Activated CD4-positive, alpha-beta T cell treated with anti-CD3 and anti-CD28 coated beads for 4 hours (primary cell): ENCODE measurements around the gene GALNT9.
"Not testable (repeated sequence)": the region's sequence is repeated elsewhere in the genome, so short reads cannot be mapped to it uniquely, and the experiment has no call there.

ENCODE experiments used
- DNase-seq, 2 donors: peaks; one replicate each; pipeline ENCODE4 v3.0.0-alpha.2; 2020

The GALNT9 gene

DNA sequence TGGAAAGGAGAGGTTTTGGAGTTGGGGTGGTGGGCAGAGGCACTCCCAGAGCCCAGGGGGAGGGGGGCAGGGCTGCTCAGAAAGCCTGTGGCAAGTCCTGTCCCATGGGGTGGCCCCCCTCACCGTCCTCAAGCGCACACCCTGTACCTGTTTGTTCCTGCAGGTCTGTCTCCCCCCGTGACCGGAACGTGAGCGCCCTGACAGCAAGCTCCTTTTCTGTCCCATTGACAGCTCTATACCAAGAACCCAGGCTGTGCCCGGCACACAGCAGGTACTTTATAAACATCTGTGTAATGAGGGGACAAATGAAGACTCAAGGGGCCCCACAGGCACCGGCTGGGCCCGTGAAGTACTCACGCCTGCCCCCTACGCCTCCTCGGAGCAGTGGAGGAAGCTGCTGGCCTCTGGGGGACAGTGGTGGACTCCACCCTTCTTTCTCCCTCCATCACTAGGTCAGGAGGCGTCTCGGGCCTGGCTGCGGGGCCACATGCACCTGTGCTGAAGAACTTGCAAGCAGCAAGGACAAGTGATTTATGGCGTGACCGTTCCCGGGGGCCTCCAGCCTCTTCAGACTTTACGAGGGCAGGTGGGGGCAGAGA lies 65.8 kb downstream of the GALNT9 start:
- no peak for DNase-seq

DNA sequence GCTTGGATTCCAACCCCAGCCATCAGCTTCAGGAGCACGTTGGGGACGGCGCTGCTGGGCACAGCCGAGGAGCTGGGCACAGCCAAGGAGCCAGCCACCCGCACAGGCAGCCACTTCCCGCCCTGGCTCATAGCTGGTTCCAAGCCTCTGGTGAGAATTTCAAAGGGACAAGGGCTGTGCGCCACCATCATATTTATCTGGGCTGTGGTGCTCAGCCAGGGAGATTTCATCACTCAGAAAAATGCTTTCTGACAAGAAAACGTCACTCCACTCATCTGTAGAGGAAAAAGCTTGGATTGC lies 66.4 kb downstream of the GALNT9 start:
- no peak for DNase-seq

DNA sequence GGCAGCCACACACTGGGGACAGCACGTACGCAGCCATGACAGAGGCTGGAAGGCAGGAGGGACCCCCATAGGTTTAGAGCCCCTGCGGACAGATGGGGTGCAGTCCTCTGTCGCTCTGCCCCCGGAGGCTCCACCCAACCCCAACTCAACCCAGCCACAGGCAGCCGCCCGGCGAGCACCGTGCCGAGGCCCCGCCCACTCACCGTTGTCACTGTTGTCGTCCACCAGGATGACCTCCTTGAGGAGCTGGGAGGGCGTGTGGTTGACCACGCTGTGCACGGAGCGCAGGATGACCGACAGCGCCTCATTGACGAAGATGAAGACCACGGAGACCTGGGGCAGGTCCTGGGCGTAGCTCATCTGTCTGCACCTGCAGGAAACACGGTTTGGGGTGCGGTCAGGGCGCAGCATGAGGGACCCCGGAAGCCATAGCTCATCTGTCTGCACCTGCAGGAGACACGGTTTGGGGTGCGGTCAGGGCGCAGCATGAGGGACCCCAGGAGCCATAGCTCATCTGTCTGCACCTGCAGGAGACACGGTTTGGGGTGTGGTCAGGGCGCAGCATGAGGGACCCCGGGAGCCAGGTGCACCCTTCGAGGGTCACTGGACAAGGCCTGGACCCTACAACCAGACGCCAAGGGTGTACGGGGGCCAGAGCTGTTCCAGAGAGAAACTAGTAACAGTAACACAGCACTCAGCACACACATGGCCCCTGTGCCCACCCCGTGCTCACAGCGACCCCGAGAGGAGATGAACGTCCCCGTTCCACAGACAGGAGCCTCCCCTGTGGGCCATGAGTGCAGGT lies 66.9 kb downstream of the GALNT9 start:
- no peak for DNase-seq

DNA sequence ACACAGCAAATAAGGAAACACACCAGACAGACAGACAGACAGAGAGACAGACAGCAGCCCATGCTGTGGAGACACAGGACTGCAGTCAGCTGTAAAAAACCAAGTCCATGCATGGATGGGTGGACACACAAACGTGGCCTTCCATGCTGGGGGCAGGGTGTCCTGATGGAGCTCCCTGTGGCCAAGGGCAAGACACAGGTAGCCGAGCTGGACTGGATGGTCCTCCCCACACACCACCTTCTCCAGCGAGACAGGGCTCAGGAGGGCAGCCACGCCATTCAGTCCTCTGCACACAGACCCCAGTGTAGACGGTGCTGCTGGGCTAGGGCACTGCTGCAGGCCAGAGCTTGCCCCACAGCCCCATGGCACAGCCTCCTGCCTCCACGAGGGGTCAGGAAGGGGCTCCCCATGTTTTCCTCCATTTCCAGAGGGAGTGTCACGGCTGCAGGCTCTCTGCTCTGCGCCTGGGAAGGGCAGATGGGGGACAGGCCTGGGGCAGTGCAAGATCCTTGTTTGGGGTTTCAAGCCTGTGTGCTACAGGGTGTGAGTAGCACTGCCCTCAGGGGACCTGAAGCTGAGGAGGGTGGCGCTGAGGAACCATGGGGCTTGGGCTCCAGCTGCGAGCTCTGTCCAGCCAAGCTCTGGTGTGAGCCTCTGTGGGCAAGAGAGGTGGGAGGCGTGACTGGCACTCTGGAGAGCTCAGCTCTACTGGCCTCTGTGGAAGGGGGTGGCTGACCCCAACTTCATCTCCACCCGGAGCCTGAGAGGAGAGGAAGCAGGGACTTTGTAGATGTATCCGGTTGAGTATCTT lies 67.9 kb downstream of the GALNT9 start:
- DNase-seq, result no peak

DNA sequence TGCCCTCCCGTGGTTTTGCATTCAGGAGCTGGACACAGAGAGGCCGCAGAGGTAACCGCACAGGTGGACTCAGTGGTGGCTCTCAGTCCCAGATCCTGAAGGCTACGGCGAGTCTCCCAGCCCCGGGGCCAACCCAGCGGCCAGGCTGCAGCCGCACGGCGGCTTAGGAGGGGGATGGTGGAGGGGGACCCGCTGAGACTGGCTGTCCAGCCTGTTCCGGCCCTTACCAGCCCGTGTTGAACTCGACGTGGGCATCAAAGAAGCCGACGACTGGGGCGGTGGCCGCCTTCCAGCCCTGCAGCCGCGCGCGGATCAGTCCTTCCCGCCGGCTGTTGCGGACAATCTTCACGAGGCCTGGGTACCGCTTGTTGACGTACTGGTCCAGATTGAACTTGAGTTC lies 68.7 kb downstream of the GALNT9 start:
- no peak for DNase-seq

DNA sequence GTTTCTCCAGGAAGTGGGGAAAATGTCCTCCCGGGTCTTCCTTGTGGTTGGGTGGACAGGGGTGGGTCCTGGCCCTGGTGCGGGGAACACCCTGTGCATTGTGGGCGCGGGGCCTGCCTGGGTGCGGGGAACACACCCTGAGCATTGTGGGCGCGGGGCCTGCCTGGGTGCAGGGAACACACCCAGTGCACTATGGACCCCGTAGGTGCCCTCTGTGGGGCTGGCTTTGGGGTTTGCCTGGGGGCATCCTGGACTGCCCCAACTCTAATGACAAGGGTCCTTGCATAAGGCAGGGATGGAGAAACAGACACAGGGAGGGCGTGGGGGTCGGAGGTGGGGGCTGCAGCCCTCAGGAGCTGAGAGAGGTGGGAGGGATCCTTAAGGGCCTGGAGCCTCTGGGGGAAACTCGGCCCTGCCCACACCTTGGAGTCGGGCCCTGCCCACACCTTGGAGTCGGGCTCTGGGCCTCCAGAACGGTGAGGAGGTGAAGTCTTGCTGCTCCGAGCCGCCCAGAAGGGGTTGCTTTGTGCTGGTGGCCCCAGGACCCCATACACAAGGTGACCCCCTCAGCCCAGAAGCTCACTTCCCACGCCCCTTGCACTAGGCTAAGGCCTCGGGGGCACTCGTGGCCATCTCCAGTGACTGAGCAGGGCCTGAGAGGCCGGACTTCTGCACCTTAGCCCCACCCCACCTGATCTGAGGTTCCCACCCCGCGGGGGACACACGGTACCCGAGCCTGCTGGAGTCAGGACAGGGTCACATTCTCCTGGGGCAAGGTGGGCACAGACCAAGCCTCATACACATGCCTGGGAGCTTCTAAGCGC lies 69.3 kb downstream of the GALNT9 start:
- no peak for DNase-seq

DNA sequence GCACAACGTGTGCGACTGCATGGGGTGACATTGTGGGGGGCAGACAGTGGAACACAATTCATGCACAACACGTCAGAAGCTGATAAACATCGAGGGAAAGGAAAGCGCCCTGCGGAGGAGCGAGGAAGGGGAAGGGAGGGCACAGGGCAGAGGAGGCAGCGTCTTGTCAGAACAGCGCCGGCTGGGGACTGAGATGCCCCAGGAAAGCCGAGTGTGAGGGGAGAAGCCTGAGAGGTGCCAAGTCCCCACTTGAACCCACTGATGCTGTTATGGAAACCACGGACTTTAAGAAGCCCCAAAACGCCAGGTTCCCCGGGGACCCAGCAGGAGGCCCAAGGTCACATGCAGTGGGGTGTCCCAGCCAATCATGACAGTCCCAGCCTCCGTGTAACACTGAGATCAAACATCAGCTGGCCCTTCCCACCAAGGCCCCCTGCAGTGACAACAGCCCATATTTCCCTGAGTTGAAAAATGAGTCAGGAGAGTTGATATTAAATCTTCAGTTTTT lies 70.0 kb downstream of the GALNT9 start:
- no peak for DNase-seq

DNA sequence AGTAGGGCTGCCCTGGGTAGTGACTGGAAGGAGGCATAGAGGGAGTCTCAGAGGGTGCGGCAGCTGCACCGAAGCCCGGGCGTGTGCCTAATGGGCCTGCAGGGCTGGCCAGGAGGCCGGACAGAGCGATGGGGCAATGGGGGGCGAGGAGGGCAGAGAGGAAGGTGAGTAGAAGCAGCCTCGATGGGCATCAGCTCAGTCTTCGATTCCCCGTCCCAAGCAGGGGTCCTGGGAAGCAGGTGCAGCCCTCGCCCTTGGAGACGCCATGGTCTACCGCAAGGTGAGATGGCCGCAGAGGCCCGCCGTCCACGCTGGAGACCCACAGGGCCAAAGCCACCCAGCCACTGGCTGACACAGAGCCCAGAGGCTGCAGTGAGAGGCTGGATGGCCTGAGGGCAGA lies 70.8 kb downstream of the GALNT9 start:
- no peak for DNase-seq

DNA sequence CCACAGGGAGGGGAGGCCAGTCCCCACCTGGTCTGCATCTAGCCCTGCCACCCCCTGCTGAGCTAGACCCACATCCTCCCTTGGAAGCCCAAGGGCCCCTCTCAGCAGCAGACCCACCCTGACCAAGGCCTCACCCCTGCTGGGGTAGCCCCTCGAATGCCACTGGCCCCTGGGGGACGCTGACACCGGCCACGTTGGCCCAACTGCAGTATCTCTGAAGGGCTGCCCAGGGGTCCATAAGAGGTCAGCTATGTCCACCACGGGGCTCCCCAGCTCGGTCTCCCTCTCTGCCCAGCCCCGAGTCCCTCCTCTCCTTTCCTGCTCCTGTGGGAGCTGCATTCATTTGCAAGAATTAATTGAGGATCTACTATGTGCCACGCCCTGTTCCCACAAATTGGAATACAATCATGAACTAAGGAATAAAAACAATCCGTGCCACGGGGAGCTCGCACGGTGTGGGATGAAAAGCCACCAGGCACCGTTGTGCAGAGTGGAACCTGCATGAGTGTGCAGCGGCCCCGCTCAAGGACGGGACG lies 71.4 kb downstream of the GALNT9 start:
- DNase-seq, result no peak

DNA sequence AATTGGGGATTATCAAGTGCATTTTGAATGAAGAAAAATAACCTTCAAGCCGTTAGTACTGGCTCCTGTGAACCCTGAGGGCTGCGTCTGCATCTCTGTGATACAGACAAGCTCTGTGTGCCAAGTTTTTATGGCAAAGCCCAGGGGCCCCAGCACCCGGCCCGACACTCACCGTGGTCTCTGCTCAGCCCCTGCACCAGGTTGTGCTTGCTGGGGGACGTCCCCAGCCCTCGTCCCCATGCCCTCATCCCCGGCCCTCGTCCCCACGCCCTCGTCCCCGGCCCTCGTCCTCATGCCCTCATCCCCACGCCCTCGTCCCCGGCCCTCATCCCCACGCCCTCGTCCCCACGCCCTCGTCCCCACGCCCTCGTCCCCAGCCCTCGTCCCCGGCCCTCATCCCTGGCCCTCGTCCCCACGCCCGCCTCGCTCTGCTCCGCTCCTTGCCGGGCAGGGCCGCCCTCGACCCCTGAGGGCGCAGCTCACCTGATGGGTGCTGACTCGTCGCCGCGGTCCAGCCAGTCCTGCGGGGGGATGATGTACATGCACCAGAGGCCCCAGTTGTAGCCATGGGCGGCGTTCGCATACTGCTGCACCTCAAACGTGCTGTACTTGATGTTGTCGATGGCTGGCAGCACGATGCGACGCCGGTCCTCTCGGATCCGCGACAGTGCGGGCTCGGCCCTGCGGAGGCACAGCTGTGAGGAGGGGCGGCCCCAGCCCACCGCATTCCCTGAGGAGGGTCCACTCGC lies 72.0 kb downstream of the GALNT9 start:
- no peak for DNase-seq

DNA sequence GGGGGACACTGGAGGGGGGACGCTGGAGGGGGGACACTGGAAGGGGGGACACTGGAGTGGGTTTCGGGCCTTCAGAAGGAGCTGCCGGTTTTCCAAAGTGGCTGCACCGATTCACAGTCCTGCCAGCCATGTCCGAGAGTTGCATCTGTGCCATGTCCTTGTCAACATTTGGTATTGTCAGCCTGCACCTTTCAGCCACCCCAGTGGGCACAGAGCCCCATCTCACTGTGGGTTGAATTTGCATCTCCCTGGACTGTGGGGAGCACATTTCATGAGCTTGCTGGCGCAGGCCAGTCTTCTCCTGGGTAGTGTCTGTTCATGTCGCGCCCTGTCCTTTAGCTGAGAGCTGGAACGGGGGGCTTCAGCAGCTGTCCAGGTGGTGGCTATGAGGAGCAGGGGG lies 72.7 kb downstream of the GALNT9 start:
- no peak for DNase-seq

DNA sequence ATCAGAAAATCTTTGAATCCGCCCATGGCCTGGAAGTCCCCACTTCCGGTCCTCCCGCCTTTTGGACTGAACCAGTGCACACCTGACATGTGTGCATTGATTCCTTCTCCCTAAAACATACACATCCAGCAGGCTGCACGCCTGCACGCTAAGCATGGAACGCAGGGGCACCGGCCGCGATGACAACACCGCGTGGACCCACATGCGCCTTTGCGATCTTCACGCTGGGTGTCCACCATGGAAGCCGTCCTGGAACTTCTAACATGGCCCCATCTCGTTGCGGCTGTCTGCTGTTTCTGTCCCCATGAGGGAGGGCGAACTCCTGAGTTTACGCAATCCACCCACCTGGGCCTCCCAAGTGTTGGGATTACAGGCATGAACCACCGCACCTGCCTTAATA lies 73.7 kb downstream of the GALNT9 start:
- no peak for DNase-seq

DNA sequence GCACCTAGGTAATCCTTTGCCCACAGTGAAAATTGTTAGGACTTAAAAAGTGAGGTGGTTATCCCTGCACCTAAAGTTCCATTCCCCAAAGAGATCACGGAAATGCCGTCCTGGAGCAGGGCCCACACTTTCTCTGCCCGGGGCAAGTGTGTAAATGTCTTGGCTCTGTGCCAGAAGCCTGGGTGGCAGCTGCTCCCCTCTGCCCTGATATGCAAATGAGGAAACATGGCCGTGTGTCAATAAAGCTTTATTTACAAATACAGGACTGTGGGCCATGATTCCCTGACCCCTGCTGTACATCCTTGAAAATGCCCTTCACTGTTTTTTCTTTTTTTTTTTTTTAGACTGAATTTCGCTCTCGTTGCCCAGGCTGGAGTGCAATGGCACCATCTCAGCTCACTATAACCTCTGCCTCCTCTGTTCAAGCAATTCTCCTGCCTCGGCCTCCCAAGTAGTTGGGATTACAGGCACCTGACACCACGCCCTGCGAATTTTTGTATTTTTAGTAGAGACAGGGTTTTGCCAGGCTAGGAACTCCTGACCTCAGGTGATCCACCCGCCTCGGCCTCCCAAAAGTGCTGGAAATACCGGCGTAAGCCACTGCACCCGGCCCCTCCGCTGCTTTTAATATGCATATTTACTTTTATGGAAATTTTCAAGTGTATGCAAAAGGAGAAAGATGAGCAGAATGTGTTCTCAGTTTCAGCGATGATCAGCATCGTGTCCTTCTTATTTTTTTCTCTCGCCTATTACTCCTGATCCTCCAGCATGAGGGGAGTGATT lies 75.5 kb downstream of the GALNT9 start:
- DNase-seq, result no peak

DNA sequence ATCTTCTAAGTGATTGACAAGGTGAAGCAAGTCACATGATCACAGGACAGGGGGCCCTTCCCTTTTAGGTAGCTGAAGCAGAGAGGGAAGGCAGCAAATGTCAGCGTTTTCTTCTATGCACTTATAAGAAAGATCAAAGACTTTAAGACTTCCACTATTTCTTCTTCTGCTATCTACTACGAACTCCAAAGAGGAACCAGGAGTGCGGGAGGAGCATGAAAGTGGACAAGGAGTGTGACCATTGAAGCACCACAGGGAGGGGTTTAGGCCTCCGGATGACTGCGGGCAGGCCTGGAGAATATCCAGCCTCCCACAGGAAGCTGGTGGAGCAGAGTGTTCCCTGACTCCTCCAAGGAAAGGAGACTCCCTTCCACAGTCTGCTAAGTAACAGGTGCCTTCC lies 76.4 kb downstream of the GALNT9 start:
- not testable (repeated sequence) for DNase-seq

DNA sequence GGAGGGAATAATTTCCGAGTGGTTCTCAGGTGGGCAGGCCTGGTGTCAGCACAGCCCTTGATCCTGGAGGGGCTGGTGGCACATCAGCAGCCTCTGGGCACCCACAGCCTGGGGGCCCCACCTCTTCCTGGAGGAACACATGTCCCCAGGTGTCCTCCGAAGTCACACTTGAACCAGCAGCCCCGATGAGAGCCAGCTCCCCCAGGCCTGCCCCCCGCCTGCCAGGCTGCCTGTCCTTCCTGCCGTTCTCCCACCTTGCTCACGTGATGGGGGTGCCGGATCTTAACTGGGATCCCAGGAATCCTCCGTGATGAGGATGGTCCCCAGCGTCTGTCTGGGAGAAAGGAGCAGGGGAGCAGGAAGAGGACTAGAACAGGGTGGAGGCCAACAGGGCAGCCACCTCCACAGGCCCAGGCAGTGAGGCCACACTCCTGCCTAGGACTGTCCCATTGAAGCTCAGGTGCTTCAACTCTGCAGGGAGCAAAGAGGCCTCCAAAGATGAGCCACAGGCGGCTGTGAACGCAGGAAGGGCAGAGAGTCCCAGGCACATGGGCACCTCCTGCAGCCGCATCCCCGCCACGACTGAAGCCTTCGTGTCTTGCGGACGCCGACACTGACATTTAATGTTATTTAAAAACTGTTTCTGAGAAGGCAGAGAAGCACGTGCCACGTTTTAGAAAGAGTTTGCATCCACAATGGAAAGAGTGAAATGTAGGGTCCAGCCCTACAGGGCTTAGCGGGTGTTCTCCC lies 77.5 kb downstream of the GALNT9 start:
- DNase-seq, result no peak

DNA sequence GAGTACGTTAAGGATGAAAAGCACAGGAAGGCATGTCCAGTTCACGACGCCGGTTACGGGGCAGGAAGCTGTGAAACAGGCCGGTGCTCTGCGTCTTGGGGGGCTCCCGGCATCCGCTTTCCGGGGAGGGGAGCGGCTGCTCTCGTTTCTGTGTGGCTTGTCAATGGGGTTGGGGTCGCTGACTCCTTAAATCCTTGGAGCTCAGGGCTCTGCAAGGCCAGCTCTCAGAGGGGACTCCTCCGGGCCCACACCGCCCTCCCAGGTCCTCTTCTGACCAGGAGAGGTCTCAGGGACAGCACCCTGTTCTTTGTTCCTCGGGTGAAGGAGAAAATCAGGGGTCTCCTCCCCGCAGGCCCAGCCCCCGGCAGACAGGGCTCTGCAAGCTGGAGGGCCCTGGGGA lies 78.1 kb downstream of the GALNT9 start:
- DNase-seq, result no peak

DNA sequence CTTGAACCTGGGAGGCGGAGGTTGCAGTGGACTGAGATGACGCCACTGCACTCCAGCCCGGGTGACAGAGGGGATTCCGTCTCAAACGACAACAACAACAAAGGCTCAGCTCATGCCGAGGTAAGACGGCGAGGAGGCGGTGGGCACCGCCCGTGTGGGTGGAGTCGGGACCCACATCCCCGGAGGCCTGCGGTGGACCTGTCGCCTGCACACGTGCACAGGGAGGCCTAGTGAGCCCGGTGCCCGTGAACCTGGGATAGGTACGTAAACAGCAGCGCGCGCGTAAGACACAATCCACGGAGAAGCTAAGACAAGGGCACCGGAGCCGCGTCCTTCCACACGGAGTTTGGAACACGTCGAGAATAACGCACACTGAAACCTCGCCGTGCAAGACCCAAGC lies 78.7 kb downstream of the GALNT9 start:
- DNase-seq, result no peak

DNA sequence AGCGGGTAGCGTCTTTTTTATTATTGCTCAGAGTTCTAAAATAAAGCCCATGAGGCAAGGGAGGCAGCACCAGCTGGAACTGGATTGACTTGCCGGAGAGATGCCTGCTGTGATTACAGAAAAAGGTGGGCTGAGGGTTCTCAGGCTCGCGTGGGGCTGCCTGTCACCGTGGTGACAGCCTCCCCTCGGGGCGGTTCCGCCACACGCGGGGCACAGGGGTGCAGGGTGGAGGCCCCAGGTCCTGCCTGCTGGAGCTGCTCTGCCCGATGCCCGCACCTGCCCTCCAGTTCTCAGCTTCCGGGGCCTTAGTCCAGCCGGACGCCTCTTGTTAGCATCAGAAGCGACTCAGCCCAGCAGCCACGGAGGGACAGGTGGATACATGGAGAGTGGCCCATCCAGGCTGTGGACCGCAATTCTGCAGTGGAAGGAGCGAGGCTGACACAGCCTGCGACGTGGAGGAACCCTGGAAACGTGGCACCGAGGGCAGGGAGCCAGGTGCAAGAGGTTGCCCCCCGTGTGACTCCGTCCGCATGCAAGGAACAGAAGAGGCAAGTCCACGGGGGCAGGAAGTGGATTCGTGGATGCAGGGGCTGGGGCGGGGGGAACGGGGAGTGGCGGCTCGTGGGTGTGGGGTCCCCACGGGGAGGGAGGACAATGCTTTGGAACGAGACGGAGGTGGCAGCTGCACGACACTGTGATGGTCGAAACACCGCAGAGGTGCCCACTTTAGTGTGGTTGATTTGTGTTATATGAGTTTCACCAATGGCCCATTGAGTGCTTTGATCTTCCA lies 79.5 kb downstream of the GALNT9 start:
- DNase-seq, result no peak

DNA sequence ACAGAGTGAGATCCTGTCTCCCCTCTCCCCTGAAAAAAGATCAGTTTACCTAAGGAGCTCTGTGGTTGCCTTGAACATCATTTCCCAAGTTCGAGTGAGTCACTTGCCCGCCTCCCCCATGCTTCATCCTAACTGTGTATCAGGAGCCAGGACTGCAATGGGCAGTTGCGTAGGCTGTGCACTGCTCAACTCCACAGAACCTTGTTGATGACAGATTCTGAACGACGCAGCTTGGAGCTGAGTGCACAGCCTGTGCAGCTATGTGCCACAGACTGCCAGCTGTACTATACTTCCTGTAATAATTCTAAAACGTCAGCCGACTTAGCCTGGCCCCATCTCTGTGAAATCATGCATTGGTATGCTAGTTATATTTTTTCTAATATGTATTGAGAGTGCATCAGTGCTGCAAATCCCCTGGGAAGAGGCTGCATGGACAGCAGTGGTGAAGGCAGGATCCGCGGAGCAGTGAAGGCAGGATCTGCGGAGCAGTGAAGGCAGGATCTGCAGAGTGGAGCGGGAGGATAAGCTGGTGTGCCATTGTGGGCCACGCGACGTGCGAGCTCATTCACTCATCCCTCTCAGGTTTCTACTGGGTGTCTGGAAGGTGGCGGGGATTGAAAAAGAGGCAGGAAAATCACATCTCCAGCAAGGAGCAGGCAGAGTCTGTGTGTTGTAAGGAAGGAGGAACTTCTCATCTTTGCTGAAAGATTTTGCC lies 80.8 kb downstream of the GALNT9 start:
- no peak for DNase-seq
